A673 (cell line): ENCODE data around the gene PECR. TPM values are rescaled to one million over a fixed set of nuclear protein-coding genes. Genes with fewer than 3 reads are reported as not detected.

ENCODE experiments used
- BruUV-seq: library from RNA; stranded (reverse); fragments of 400-500 nt; replicated peaks from 2 replicates; lab custom pipeline; 2021; lab: Mats Ljungman, UMichigan
- CTCF ChIA-PET: fragments of 300-600 bp; sonication (Branson Sonifier 250); formaldehyde crosslinking; loops from one replicate; lab custom pipeline; 2022; ENCODE audit warnings: antibody characterized with exemption; lab: Charles Lee
- POLR2A ChIA-PET: fragments of 300-600 bp; sonication (Branson Sonifier 250); formaldehyde crosslinking; loops from one replicate; lab custom pipeline; 2022; ENCODE audit warnings: antibody characterized with exemption; ENCODE audit not compliant: low non-redundant PET; lab: Charles Lee
- DNase-seq: peaks from one replicate; pipeline ENCODE4 v3.0.0-alpha.2; 2015; ENCODE audit warnings: low spot score
- H3K27ac ChIP-seq: fragments of 200-600 bp; sonication (generic); 2 replicates; pipeline ENCODE4 v1.5.1; 2016; ENCODE audit warnings: mixed run types, low read depth, mild to moderate bottlenecking, mixed read lengths, antibody characterized with exemption, low read length; ENCODE audit not compliant: poor library complexity, severe bottlenecking
- H3K27me3 ChIP-seq: fragments of 200-600 bp; sonication (generic); replicated peaks from 2 replicates; pipeline ENCODE4 v1.6.1; 2017; ENCODE audit warnings: mixed run types, low read depth, mild to moderate bottlenecking, mixed read lengths, antibody characterized with exemption, low read length; ENCODE audit not compliant: insufficient read depth, poor library complexity
- H3K36me3 ChIP-seq: fragments of 200-600 bp; sonication (generic); 2 replicates; pipeline ENCODE4 v1.6.1; 2016; ENCODE audit warnings: mixed run types, mild to moderate bottlenecking, mixed read lengths, antibody characterized with exemption, low read length; ENCODE audit not compliant: insufficient read depth, poor library complexity, severe bottlenecking
- H3K4me1 ChIP-seq: fragments of 200-600 bp; sonication (generic); 2 replicates; pipeline ENCODE4 v1.6.1; 2017; ENCODE audit warnings: mixed run types, mild to moderate bottlenecking, mixed read lengths, antibody characterized with exemption, low read length; ENCODE audit not compliant: insufficient read depth, poor library complexity, severe bottlenecking
- H3K4me3 ChIP-seq: fragments of 200-600 bp; sonication (generic); 2 replicates; pipeline ENCODE4 v1.5.1; 2016; ENCODE audit warnings: low read depth, mixed run types, mild to moderate bottlenecking, mixed read lengths, low read length; ENCODE audit not compliant: poor library complexity, severe bottlenecking
- H3K9me3 ChIP-seq: fragments of 200-600 bp; sonication (generic); 2 replicates; pipeline ENCODE4 v1.6.1; 2016; ENCODE audit warnings: mixed run types, low read depth, mild to moderate bottlenecking, mixed read lengths, antibody characterized with exemption, low read length; ENCODE audit not compliant: poor library complexity, severe bottlenecking
- CTCF ChIP-seq: fragments of 300-800, 200-600 bp; sonication (generic); conservative IDR thresholded peaks from 2 replicates; pipeline ENCODE4 v1.5.1; 2017; ENCODE audit warnings: low read depth, mild to moderate bottlenecking, antibody characterized with exemption, low read length, moderate library complexity, mixed read lengths
- EZH2 ChIP-seq: fragments of 200-600 bp; sonication (generic); IDR thresholded peaks from 2 replicates; pipeline ENCODE4 v1.6.1; 2017; ENCODE audit warnings: borderline replicate concordance, low read depth, mild to moderate bottlenecking, mixed read lengths, antibody characterized with exemption, low read length; ENCODE audit not compliant: poor library complexity, severe bottlenecking
- intact Hi-C: fragments of 100-400 bp; cut with micrococcal nuclease; formaldehyde crosslinking; loops from one replicate; pipeline ENCODE4 v1.10.0; 2022; ENCODE audit not compliant: unreplicated experiment
- total RNA-seq: library from RNA; stranded (reverse); gene quantifications from 2 replicates; pipeline ENCODE4 v1.2.3, GENCODE V29; 2021

The PECR gene
- total RNA-seq, 1 experiment from 2014 or later, result 19.7 TPM

GRCh38 chr2:216002693-216003092, 78.9 kb downstream of the PECR start:
- ChIA-PET POLR2A (no interaction called here), CTCF (no interaction called here)
- H3K36me3 ChIP-seq, result no peaks in the 10 kb centered on the region
- no peak overlapping the region for H3K4me3 ChIP-seq
- no peak for TF ChIP-seq EZH2
- TF ChIP-seq CTCF, result no peak
- no peak overlapping the region for H3K27ac ChIP-seq
- no TSS peak for BruUV-seq
- H3K9me3 ChIP-seq, result no peaks in the 10 kb centered on the region
- no peak for DNase-seq
- H3K4me1 ChIP-seq, result peaks cover 9% of the 10 kb centered on the region
- intact Hi-C loops, result no loop called here
- no peaks in the 10 kb centered on the region for H3K27me3 ChIP-seq

GRCh38 chr2:216002101-216002678, 79.4 kb downstream of the PECR start:
- BruUV-seq, result no TSS peak
- Histone ChIP-seq H3K36me3 (no peaks in the 10 kb centered on the region), H3K4me3 (no peak overlapping the region), H3K27ac (no peak overlapping the region), H3K9me3 (no peaks in the 10 kb centered on the region), H3K4me1 (peaks cover 9% of the 10 kb centered on the region), H3K27me3 (no peaks in the 10 kb centered on the region)
- POLR2A ChIA-PET, result no interaction called here
- no peak for DNase-seq
- intact Hi-C loops, result no loop called here
- CTCF ChIA-PET, result interaction anchor here (0.6 kb wide), 1 partner anchor 86 kb away, joined by 3 read pairs; no protein-coding TSS in a partner anchor
- TF ChIP-seq CTCF (no peak), EZH2 (no peak)

- H3K27me3 ChIP-seq, result no peaks in the 10 kb centered on the region
- H3K36me3 ChIP-seq, result no peaks in the 10 kb centered on the region
- no peak for DNase-seq
- H3K4me3 ChIP-seq, result no peak overlapping the region
- TF ChIP-seq CTCF, result no peak
- TF ChIP-seq EZH2, result no peak
- intact Hi-C loops, result no loop called here
- ChIA-PET POLR2A (no interaction called here), CTCF (interaction anchor here (0.6 kb wide), 1 partner anchor 86 kb away, joined by 3 read pairs; no protein-coding TSS in a partner anchor)
- H3K4me1 ChIP-seq, result peaks cover 6% of the 10 kb centered on the region
- no TSS peak for BruUV-seq
- H3K27ac ChIP-seq, result no peak overlapping the region
- H3K9me3 ChIP-seq, result no peaks in the 10 kb centered on the region
Observed at GRCh38 chr2:216001216-216002100, 80.2 kb downstream of the PECR start.
